Neural progenitor cell (in vitro differentiated cells): ENCODE data around the gene IFI44L.

Source experiments
- EZH2phosphoT487 ChIP-seq: fragments of 200-600 bp; sonication (generic); IDR thresholded peaks from 2 replicates; pipeline ENCODE4 v1.6.1; 2017; ENCODE audit warnings: antibody characterized with exemption
- TF ChIP-seq, protein P1 (sequence below): fragments of 200-600 bp; sonication (generic); IDR thresholded peaks from 2 replicates; pipeline ENCODE4 v1.5.1; 2017; ENCODE audit warnings: antibody characterized with exemption, mild to moderate bottlenecking

DNA sequence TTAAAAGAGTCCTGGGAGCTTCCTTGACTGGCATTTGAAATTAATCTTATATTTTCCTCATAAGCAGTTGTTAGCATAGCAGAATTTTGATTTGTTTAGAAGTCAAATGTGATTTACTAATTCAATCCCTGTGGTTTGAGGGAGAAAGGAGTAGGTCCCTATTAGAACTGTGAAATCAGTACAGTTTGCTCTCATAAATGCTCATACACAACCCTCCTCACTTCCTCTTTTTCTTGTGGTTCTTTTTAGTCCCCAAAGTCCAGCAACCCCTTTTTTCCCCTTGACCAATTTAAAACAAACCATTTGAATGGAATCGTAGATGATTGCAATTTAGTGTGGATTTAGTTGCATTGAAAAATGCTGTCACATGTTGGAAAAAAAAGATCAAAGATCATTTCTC lies 20.2 kb downstream of the IFI44L start:
- TF ChIP-seq, protein P1, sequence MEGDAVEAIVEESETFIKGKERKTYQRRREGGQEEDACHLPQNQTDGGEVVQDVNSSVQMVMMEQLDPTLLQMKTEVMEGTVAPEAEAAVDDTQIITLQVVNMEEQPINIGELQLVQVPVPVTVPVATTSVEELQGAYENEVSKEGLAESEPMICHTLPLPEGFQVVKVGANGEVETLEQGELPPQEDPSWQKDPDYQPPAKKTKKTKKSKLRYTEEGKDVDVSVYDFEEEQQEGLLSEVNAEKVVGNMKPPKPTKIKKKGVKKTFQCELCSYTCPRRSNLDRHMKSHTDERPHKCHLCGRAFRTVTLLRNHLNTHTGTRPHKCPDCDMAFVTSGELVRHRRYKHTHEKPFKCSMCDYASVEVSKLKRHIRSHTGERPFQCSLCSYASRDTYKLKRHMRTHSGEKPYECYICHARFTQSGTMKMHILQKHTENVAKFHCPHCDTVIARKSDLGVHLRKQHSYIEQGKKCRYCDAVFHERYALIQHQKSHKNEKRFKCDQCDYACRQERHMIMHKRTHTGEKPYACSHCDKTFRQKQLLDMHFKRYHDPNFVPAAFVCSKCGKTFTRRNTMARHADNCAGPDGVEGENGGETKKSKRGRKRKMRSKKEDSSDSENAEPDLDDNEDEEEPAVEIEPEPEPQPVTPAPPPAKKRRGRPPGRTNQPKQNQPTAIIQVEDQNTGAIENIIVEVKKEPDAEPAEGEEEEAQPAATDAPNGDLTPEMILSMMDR, result no peak
- no peak for TF ChIP-seq EZH2phosphoT487
